Liver (tissue), 9 donors: ENCODE data around the gene KLHL20. TPM values are rescaled to one million over a fixed set of nuclear protein-coding genes. Genes with fewer than 3 reads are reported as not detected.

Source experiments
- DNase-seq: peaks from one replicate; pipeline ENCODE4 v3.0.0-alpha.2; 2017; ENCODE audit warnings: low spot score
- H3K27ac ChIP-seq, 2 donors: one replicate each; pipeline ENCODE4 v1.7.0; 2013; ENCODE audit warnings: inconsistent platforms in 2 of 2, low read length in 2 of 2, control low read depth in 1 of 2, low read depth in 1 of 2, mild to moderate bottlenecking in 1 of 2
- H3K27me3 ChIP-seq, 4 donors: one replicate each; pipeline versions ENCODE4 v1.6.1 to v1.7.0; 2013; ENCODE audit warnings: low read length in 3 of 4, inconsistent platforms in 1 of 4, mild to moderate bottlenecking in 1 of 4, moderate library complexity in 1 of 4; ENCODE audit not compliant: control insufficient read depth in 4 of 4, insufficient read depth in 4 of 4
- H3K36me3 ChIP-seq, 4 donors: one replicate each; pipeline versions ENCODE4 v1.6.1 to v1.7.0; 2013; ENCODE audit warnings: low read length in 3 of 4, mild to moderate bottlenecking in 3 of 4, low read depth in 1 of 4, moderate library complexity in 1 of 4; ENCODE audit not compliant: control insufficient read depth in 4 of 4, insufficient read depth in 3 of 4
- H3K4me1 ChIP-seq, 4 donors: one replicate each; pipeline versions ENCODE4 v1.6.1 to v1.7.0; 2013; ENCODE audit warnings: low read length in 3 of 4, mild to moderate bottlenecking in 3 of 4, moderate library complexity in 1 of 4; ENCODE audit not compliant: control insufficient read depth in 4 of 4, insufficient read depth in 4 of 4
- H3K4me3 ChIP-seq, 3 donors: one replicate each; pipeline versions ENCODE4 v1.6.1 to v1.7.0; 2013; ENCODE audit warnings: low read length in 3 of 3, control low read depth in 1 of 3, low read depth in 1 of 3, mild to moderate bottlenecking in 1 of 3
- H3K9ac ChIP-seq, 2 donors: one replicate each; pipeline ENCODE4 v1.7.0; 2013; ENCODE audit warnings: low read length in 2 of 2, mild to moderate bottlenecking in 2 of 2, moderate library complexity in 2 of 2, control low read depth in 1 of 2, low read depth in 1 of 2
- H3K9me3 ChIP-seq, 4 donors: one replicate each; pipeline versions ENCODE4 v1.6.1 to v1.7.0; 2013; ENCODE audit warnings: low read length in 3 of 4; ENCODE audit not compliant: control insufficient read depth in 4 of 4
- ATF3 ChIP-seq: IDR thresholded peaks from 2 replicates; pipeline ENCODE4 v1.6.1; 2016; ENCODE audit warnings: antibody characterized with exemption
- CTCF ChIP-seq: fragments of 150-350 bp; IDR thresholded peaks from 2 replicates; pipeline ENCODE4 v1.5.1; 2017; ENCODE audit warnings: improper control_type of control experiment, low read depth, low read length; ENCODE audit not compliant: missing input control
- EGR1 ChIP-seq, 2 donors: IDR thresholded peaks; 2 replicates each; pipeline ENCODE4 v1.6.1; 2016 to 2018; ENCODE audit warnings: antibody characterized with exemption in 2 of 2, low read depth in 2 of 2
- FOXA1 ChIP-seq: IDR thresholded peaks from 2 replicates; pipeline ENCODE4 v1.6.1; 2016; ENCODE audit warnings: antibody characterized with exemption
- FOXA2 ChIP-seq: IDR thresholded peaks from 2 replicates; pipeline ENCODE4 v1.6.1; 2016; ENCODE audit warnings: antibody characterized with exemption
- GABPA ChIP-seq, 2 donors: IDR thresholded peaks in 1 of 2; conservative IDR thresholded peaks in 1 of 2; 2 replicates each; pipeline ENCODE4 v1.6.1; 2016; ENCODE audit warnings: antibody characterized with exemption in 2 of 2, mild to moderate bottlenecking in 1 of 2, moderate library complexity in 1 of 2
- HNF4G ChIP-seq: IDR thresholded peaks from 2 replicates; pipeline ENCODE4 v1.6.1; 2016; ENCODE audit warnings: antibody characterized with exemption
- JUND ChIP-seq, 2 donors: IDR thresholded peaks; 2 replicates each; pipeline ENCODE4 v1.6.1; 2016; ENCODE audit warnings: antibody characterized with exemption in 2 of 2
- NR2F2 ChIP-seq: IDR thresholded peaks from 2 replicates; pipeline ENCODE4 v1.6.1; 2016; ENCODE audit warnings: antibody characterized with exemption
- REST ChIP-seq: IDR thresholded peaks from 2 replicates; pipeline ENCODE4 v1.6.1; 2016; ENCODE audit warnings: antibody characterized with exemption, mild to moderate bottlenecking
- RXRA ChIP-seq, 2 donors: IDR thresholded peaks; 2 replicates each; pipeline ENCODE4 v1.6.1; 2017 to 2018; ENCODE audit warnings: antibody characterized with exemption in 2 of 2, mild to moderate bottlenecking in 1 of 2
- SP1 ChIP-seq: IDR thresholded peaks from 2 replicates; pipeline ENCODE4 v1.6.1; 2018; ENCODE audit warnings: antibody characterized with exemption, mild to moderate bottlenecking
- TAF1 ChIP-seq: conservative IDR thresholded peaks from 2 replicates; pipeline ENCODE4 v1.6.1; 2016; ENCODE audit warnings: antibody characterized with exemption, mild to moderate bottlenecking
- ZBTB33 ChIP-seq: IDR thresholded peaks from 2 replicates; pipeline ENCODE4 v1.6.1; 2016; ENCODE audit warnings: antibody characterized with exemption
- WGBS: extraction: QIAGEN DNeasy Blood & Tissue Kit; methylation state at CpG from one replicate; pipeline ENCODE4 v1.1.7; 2013; 5-methylcytosine and 5-hydroxymethylcytosine counted together
- polyA plus RNA-seq, 2 donors: library from polyadenylated mRNA; stranded (reverse) in 1 of 2; unstranded in 1 of 2; fragments of 200-250 nt in 1 of 2; fragments of >200 nt in 1 of 2; fragmentation: Nextera tagmentation in 1 of 2; extraction: Ambion mirVana in 1 of 2; gene quantifications; one replicate each; pipeline versions ENCODE4 v1.2.1 to v1.2.3, GENCODE V29; 2013 to 2015
- total RNA-seq, 2 donors: library from RNA; depleted of rRNA; stranded (reverse); fragments of >200 nt; gene quantifications; one replicate each; pipeline ENCODE4 v1.2.3, GENCODE V29; 2014
- donor health status: healthy.
- donor health status: healthy.
- donor health status: healthy.
- donor health status: healthy.
- donor health status: healthy.

The KLHL20 gene
- total and polyA plus RNA-seq, 4 donors: 5.2 to 25.9 (median 9.5) TPM

GRCh38 chr1:173757666-173758065 lies 42.9 kb downstream of the KLHL20 start:
- Histone ChIP-seq H3K4me3 (no peak overlapping the region), H3K27ac (no peak overlapping the region), H3K27me3 (no peaks in the 10 kb centered on the region), H3K9ac (no peak overlapping the region), H3K4me1 (peaks cover 5 to 9% (median 6%) of the 10 kb centered on the region in 4 donors), H3K36me3 (peaks cover 14 to 45% (median 39%) of the 10 kb centered on the region in 4 donors), H3K9me3 (no peaks in the 10 kb centered on the region)
- WGBS: 99% methylated on average over 4 of the region's 4 CpGs
- TF ChIP-seq CTCF (no peak), SP1 (no peak), ZBTB33 (no peak), NR2F2 (no peak), HNF4G (no peak), ATF3 (no peak), GABPA (IDR thresholded peaks at IDR 0.05 in 1 of 2, conservative IDR thresholded peaks at IDR 0.05 in 1 of 2) (no peak), EGR1 (IDR thresholded peaks at IDR 0.05; ENCODE audit: low read depth in 2 of 2) (no peak), FOXA1 (no peak), TAF1 (no peak), REST (no peak), RXRA (IDR thresholded peaks at IDR 0.05) (no peak)
- no peak for DNase-seq

GRCh38 chr1:173758110-173758509 lies 43.3 kb downstream of the KLHL20 start:
- H3K9ac ChIP-seq: no peak overlapping the region
- no peak overlapping the region for H3K4me3 ChIP-seq
- no peaks in the 10 kb centered on the region for H3K9me3 ChIP-seq
- H3K27me3 ChIP-seq: no peaks in the 10 kb centered on the region
- H3K27ac ChIP-seq: no peak overlapping the region
- H3K4me1 ChIP-seq: peaks cover under 1 to 5% (median 2%) of the 10 kb centered on the region in 4 donors
- WGBS: 99% methylated on average over 7 of the region's 7 CpGs
- TF ChIP-seq JUND (IDR thresholded peaks at IDR 0.05) (no peak), FOXA2 (no peak), FOXA1 (no peak)
- DNase-seq: no peak
- H3K36me3 ChIP-seq: peaks cover 13 to 40% (median 39%) of the 10 kb centered on the region in 4 donors
